Activated naive CD8-positive, alpha-beta T cell treated with anti-CD3 and anti-CD28 coated beads, Interleukin-2, amount 50 U/mL, for 24 hours (primary cell): ENCODE results near the gene NT5C3B.
A peak's percentile ranks its signal among the peaks of the same experiment; 100 is the strongest.

Experiments
- ATAC-seq: fragments of 150-1000 bp; cut with Tn5 transposase; one replicate; pipeline ENCODE4 v1.10.0; 2021
- DNase-seq: peaks from one replicate; pipeline ENCODE4 v3.0.0; 2021
- H3K27ac Mint-ChIP-seq: one replicate; pipeline ENCODE4 v1.8.0; 2021; ENCODE audit warnings: mild to moderate bottlenecking, mixed read lengths
- H3K27me3 Mint-ChIP-seq: one replicate; pipeline ENCODE4 v1.8.0; 2021; ENCODE audit warnings: mixed read lengths
- H3K36me3 Mint-ChIP-seq: one replicate; pipeline ENCODE4 v1.8.0; 2021; ENCODE audit warnings: low read depth, mixed read lengths
- H3K4me1 Mint-ChIP-seq: one replicate; pipeline ENCODE4 v1.8.0; 2021; ENCODE audit warnings: mixed read lengths
- H3K4me3 Mint-ChIP-seq: one replicate; pipeline ENCODE4 v1.8.0; 2021; ENCODE audit warnings: mild to moderate bottlenecking, moderate library complexity, mixed read lengths
- H3K9me3 Mint-ChIP-seq: one replicate; pipeline ENCODE4 v1.8.0; 2021; ENCODE audit warnings: mixed read lengths

The NT5C3B gene

GRCh38 chr17:41806685-41807445, 29.2 kb downstream of the NT5C3B start:
- Mint-ChIP-seq H3K27ac (no peak overlapping the region), H3K4me1 (peaks cover 11% of the 10 kb centered on the region), H3K36me3 (no peaks in the 10 kb centered on the region), H3K9me3 (no peaks in the 10 kb centered on the region), H3K4me3 (no peak overlapping the region), H3K27me3 (peaks cover 2% of the 10 kb centered on the region)
- no peak for ATAC-seq
- DNase-seq = no peak

DNA sequence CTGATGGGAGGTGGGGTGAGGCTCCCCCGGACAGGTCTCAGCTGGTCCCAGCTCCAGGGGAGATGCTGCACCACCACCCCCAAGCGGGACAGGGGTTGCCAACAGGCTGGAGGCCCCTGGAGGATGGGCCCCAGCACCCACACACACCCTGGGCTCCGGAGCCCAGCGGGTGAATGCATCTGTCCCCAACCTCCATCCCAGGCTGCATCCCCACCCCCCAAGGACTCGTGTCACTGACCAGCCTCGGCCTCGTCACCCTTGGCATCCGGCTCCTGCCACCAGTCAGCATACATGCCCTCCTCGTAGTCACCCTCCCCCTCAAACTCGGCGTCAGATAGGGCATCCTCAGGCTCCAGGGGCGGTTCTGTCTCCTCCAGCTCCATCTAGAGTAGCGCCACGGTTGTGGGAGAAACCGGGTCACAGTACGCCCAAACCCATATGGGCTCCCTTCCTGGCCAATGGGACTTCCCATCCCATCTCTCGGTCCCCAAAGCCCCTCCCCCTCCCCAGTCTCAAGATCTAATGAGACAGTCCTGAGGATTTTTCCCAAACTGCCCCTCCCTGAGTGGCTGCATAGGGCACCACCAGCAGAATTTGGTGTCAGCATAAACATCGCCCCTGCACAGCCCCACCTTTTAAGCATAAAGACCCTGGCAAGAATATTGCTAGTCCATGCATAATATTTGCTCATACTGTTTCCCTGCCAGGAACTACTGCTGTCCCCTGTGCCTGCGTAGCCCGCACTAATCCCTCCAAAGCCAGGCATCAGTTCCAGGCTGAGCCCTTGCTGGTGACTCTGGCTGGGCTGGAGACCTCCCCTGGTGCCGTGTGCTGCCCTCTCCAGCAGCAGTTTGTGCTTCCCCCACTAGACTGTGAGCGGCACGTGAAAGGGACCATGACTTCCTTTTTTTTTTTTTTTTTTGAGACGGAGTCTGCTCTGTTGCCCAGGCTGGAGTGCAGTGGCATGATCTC, 32.7 kb downstream of the NT5C3B start:
- no peaks in the 10 kb centered on the region for H3K27me3 Mint-ChIP-seq
- H3K4me1 Mint-ChIP-seq = peaks cover 6% of the 10 kb centered on the region
- no peak overlapping the region for H3K27ac Mint-ChIP-seq
- ATAC-seq (no peak), DNase-seq (no peak)
- no peaks in the 10 kb centered on the region for H3K36me3 Mint-ChIP-seq
- H3K9me3 Mint-ChIP-seq = no peaks in the 10 kb centered on the region
- no peak overlapping the region for H3K4me3 Mint-ChIP-seq

DNA sequence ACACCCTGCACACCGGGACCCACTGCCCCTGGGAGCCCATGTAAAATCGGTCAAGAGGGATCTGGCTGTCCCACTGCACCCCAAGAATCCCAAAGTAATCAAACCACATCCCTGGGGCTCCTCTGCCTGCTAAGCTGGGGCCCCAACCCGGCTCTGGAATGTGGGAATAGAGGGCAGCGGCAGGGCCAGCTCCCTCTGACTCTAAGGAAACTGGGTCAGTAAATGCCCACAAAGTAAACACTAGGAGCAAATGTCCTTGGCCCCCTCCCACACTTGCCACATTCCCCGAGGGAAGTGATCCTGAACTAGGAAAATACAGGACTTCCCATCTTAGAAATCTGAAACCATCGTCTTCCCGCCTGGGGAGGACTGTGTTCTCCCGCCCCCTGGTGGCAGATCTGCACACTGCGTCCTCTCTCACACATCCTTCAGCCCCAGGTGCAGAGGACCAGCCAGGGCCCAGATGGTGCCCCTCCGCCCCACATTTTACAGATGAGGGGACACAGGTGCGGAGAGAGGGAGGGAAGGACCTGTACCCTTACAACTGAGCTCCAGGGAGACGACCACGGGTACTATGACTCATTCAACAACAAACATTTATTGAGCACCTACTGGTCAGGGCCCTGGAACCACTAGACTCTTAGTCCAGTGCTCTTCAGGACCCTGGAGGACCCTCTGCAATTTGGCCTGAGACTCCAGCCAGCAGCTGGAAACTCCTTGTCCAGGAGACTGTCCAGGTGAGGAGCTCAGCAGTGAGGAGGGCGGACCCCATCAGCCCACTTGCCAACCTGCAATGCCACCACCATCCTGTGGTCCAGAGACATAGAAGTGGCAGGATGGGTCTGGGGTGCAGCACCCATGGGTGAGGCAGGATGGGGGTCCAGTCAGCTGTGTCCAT, 34.4 kb downstream of the NT5C3B start:
- Mint-ChIP-seq H3K27ac (peak overlapping the region; percentile 36), H3K9me3 (no peaks in the 10 kb centered on the region), H3K36me3 (no peaks in the 10 kb centered on the region), H3K27me3 (no peaks in the 10 kb centered on the region), H3K4me3 (no peak overlapping the region), H3K4me1 (peaks cover 6% of the 10 kb centered on the region)
- DNase-seq (peak; percentile 84), ATAC-seq (peak; percentile 74)

GRCh38 chr17:41800601-41801373, 35.2 kb downstream of the NT5C3B start:
- no peak overlapping the region for H3K27ac Mint-ChIP-seq
- H3K4me1 Mint-ChIP-seq = peaks cover 6% of the 10 kb centered on the region
- no peak for ATAC-seq
- no peaks in the 10 kb centered on the region for H3K9me3 Mint-ChIP-seq
- no peaks in the 10 kb centered on the region for H3K27me3 Mint-ChIP-seq
- no peak overlapping the region for H3K4me3 Mint-ChIP-seq
- DNase-seq = no peak
- H3K36me3 Mint-ChIP-seq = no peaks in the 10 kb centered on the region

DNA sequence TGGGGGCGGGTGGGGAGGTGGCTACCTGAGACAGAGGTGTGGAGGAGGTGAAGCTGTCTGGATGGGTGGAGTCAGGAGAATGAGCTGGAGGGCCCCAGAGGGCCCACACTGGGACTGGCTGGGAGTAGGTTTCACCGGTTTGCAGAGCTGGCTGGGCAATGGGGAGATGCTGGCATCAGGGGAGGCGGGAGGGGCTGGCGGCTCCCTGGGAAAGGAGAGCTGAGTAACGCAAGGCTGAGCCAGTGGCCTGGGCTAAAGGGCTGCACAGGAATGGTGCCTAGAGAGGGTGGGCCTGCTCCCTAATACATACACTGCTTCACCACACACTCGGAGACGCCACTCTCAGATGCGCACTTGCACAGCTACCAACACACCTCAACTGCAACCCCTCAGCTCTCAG, 36.7 kb downstream of the NT5C3B start:
- Mint-ChIP-seq H3K4me1 (peaks cover 6% of the 10 kb centered on the region), H3K36me3 (no peaks in the 10 kb centered on the region), H3K27ac (no peak overlapping the region), H3K9me3 (no peaks in the 10 kb centered on the region), H3K4me3 (no peak overlapping the region), H3K27me3 (no peaks in the 10 kb centered on the region)
- DNase-seq = no peak
- no peak for ATAC-seq

DNA sequence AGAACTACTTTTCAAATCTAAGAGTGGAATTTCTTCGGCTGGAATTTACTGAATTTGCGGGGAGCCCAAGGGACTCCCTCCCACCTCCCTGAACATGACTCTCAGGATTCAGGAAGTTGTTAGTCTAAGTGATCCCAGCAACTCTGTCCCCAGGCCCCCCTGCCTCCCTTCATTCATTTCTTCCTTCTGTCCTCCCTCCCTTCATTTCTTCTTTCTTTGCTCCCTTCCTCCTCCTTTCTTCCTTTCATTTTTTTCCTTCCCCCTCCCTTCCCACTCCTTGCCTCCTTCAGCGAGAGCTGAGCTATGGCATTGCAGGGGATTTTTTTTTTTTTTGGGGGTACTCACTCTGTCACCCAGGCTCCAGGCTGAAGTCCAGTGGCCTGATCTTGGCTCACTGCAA, 38.7 kb downstream of the NT5C3B start:
- Mint-ChIP-seq H3K27ac (no peak overlapping the region), H3K4me1 (peaks cover 6% of the 10 kb centered on the region), H3K36me3 (no peaks in the 10 kb centered on the region), H3K27me3 (no peaks in the 10 kb centered on the region), H3K4me3 (no peak overlapping the region), H3K9me3 (no peaks in the 10 kb centered on the region)
- no peak for DNase-seq
- ATAC-seq = no peak

DNA sequence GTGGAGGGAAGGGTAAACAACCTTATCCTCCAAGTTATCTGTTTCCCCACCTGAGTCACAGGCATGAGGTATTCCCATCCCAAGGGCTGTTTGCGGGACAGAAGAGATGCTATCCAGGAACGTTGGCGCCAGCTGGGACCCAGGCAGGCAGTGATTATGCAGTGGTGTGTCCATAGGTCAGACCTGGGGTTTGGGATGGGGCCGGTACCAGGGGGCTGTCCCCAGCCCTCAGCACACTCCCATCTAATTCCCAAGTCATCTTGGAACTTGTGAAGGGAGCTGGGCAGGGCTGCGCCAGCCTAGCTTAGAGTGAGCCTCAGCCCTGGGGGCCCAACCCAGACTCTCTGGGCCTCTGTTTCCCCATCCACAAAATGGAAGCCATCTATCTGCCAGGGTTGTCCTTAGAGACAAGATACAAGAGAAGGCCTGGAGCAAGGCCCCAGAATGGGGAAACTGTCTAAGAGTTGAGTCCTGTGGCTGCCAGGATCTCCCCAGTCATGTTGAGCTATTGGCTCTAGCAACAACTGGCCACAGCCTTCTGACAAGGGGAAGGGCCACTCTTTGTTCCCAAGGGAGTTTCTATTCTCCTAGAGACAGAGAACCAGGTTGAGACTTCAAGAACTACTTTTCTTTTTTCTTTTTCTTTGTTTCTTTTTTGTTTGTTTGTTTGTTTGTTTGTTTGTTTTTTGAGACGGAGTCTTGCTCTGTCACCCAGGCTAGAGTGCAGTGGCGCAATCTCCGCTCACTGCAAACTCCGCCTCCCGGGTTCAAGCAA, 39.7 kb downstream of the NT5C3B start:
- no peak for ATAC-seq
- Mint-ChIP-seq H3K36me3 (no peaks in the 10 kb centered on the region), H3K27ac (no peak overlapping the region)

GRCh38 chr17:41794540-41794975, 41.5 kb downstream of the NT5C3B start:
- DNase-seq (no peak), ATAC-seq (no peak)
- Mint-ChIP-seq H3K27ac (no peak overlapping the region), H3K9me3 (no peaks in the 10 kb centered on the region), H3K36me3 (no peaks in the 10 kb centered on the region), H3K4me3 (no peak overlapping the region), H3K27me3 (peaks cover 2% of the 10 kb centered on the region), H3K4me1 (no peaks in the 10 kb centered on the region)

More for the DNA sequence above, 39.7 kb downstream of the NT5C3B start:
- no peak overlapping the region for H3K4me3 Mint-ChIP-seq
- no peaks in the 10 kb centered on the region for H3K9me3 Mint-ChIP-seq
- DNase-seq = no peak
- H3K27me3 Mint-ChIP-seq = no peaks in the 10 kb centered on the region
- H3K4me1 Mint-ChIP-seq = peaks cover 2% of the 10 kb centered on the region

GRCh38 chr17:41793784-41794539, 42.1 kb downstream of the NT5C3B start:
- ATAC-seq = no peak
- no peak overlapping the region for H3K4me3 Mint-ChIP-seq
- no peaks in the 10 kb centered on the region for H3K36me3 Mint-ChIP-seq
- DNase-seq = no peak
- peaks cover 1% of the 10 kb centered on the region for H3K4me1 Mint-ChIP-seq
- no peak overlapping the region for H3K27ac Mint-ChIP-seq
- H3K27me3 Mint-ChIP-seq = peaks cover 2% of the 10 kb centered on the region
- no peaks in the 10 kb centered on the region for H3K9me3 Mint-ChIP-seq

DNA sequence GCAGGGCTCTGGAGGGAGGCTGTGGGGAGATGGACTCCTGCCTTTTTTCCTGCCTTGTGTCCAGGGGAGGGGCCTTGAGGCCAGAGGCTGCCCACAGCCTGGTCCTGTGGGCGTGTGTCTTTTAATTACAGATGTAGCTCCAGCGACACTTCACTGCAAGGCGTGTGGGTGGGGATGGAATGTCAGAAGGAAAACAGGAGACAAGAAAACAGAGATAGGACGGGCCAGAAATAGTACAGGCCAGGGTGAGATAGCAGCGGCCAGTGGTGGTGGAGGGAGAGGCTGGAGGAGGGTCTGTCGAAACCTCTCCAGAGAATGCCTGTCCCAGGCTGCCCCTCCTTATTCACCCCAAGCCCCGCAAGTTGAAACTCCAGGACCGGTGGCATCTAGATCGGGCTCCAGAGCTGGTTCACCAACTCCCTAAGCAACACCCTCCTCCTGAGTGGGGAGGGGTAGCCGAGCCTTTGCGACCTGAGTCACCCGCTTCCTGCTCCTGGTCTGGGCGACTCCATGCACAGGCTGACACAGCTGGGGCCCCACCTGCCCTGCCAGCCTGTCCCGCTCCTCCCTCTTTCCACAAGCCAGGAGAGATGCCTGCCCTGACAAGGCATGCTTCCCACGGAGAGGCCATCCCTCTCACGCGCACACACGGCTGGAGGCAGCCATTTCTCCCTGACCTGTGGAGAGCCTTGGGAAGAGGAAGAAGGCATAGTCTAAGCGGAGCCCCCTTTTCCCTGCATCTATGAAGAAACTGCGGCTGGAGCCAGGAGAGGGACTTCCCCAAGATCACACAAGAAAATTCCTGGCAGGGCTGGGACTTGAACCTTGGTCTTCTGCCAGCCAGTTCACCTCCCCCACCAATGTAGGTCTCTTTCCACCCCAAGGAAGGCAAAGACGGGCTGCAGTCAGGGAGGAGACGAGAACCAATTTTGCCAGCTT, 42.9 kb downstream of the NT5C3B start:
- ATAC-seq = peak; percentile 57
- DNase-seq = no peak
- Mint-ChIP-seq H3K27ac (no peak overlapping the region), H3K27me3 (peaks cover 4% of the 10 kb centered on the region), H3K4me3 (no peak overlapping the region), H3K9me3 (no peaks in the 10 kb centered on the region), H3K36me3 (no peaks in the 10 kb centered on the region), H3K4me1 (peaks cover 4% of the 10 kb centered on the region)

DNA sequence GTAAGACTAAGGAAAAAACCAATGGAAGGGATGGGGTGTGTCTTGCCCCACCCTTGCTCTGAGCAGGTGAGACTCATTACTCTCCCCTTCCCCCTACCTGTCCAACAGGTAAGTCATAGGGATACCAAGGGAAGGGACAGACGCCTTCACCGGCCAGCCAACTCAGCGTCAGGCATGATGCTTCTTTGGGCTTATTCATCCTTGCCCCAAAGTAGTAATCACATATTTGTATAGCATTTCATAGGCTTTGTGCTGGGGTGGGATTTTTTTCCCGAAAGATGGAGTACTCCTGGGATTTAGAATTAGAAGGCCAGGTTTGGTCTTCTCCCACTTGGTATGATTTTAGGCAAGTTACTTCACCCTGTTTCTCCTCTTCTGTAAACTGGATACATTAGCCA, 49.0 kb downstream of the NT5C3B start:
- DNase-seq (no peak), ATAC-seq (no peak)
- H3K36me3 Mint-ChIP-seq = no peaks in the 10 kb centered on the region
- no peaks in the 10 kb centered on the region for H3K9me3 Mint-ChIP-seq
- peaks cover 15% of the 10 kb centered on the region for H3K27me3 Mint-ChIP-seq
- H3K4me3 Mint-ChIP-seq = peak overlapping the region; percentile 45
- peaks cover 27% of the 10 kb centered on the region for H3K4me1 Mint-ChIP-seq
- no peak overlapping the region for H3K27ac Mint-ChIP-seq
